Gastrocnemius medialis (tissue), 4 donors: ENCODE results near the gene KIT.

ENCODE experiments used
- POLR2A ChIP-seq, 2 donors: fragments of 450-650 bp; IDR thresholded peaks; one replicate each; pipeline ENCODE4 v1.6.1; 2017; ENCODE audit warnings: antibody characterized with exemption in 2 of 2, mild to moderate bottlenecking in 2 of 2, moderate library complexity in 2 of 2
- TF ChIP-seq, protein P1 (sequence below), 5 experiments: fragments of 450-650 bp in 3 of 5; fragments of 200-600 bp in 2 of 5; sonication (generic) in 2 of 5; IDR thresholded peaks in 4 of 5; conservative IDR thresholded peaks in 1 of 5; 1 replicate in 4 of 5; 2 replicates in 1 of 5; pipeline ENCODE4 v1.5.1; 2016 to 2019; ENCODE audit warnings: antibody characterized with exemption in 5 of 5, mild to moderate bottlenecking in 3 of 5, moderate library complexity in 3 of 5

GRCh38 chr4:54784161-54784671 lies 126.5 kb downstream of the KIT start:
- TF ChIP-seq, protein P1, sequence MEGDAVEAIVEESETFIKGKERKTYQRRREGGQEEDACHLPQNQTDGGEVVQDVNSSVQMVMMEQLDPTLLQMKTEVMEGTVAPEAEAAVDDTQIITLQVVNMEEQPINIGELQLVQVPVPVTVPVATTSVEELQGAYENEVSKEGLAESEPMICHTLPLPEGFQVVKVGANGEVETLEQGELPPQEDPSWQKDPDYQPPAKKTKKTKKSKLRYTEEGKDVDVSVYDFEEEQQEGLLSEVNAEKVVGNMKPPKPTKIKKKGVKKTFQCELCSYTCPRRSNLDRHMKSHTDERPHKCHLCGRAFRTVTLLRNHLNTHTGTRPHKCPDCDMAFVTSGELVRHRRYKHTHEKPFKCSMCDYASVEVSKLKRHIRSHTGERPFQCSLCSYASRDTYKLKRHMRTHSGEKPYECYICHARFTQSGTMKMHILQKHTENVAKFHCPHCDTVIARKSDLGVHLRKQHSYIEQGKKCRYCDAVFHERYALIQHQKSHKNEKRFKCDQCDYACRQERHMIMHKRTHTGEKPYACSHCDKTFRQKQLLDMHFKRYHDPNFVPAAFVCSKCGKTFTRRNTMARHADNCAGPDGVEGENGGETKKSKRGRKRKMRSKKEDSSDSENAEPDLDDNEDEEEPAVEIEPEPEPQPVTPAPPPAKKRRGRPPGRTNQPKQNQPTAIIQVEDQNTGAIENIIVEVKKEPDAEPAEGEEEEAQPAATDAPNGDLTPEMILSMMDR (IDR thresholded peaks at IDR 0.05 in 4 of 5, conservative IDR thresholded peaks at IDR 0.05 in 1 of 5) = no peak
- TF ChIP-seq POLR2A (IDR thresholded peaks at IDR 0.05) = no peak
